A549 (cell line): ENCODE measurements around the gene TMEM186. TPM values are rescaled to one million over a fixed set of nuclear protein-coding genes. Genes with fewer than 3 reads are reported as not detected.

ENCODE experiments used
- ATAC-seq, 2 experiments: fragments of 200-7000 bp in 1 of 2; fragments of >200 bp in 1 of 2; cut with Nextera tagmentation in 1 of 2; cut with Tn5 transposase in 1 of 2; 3 replicates each; pipeline versions ENCODE4 v1.8.0 to v1.9.1; 2018 to 2020; ENCODE audit warnings: mild to moderate bottlenecking in 1 of 2, moderate library complexity in 1 of 2
- CTCF ChIA-PET: fragments of 300-600 bp; sonication (Branson Sonifier 250); formaldehyde crosslinking; extraction: SDS; loops from one replicate; lab custom pipeline; 2021; ENCODE audit warnings: antibody characterized with exemption, inconsistent platforms; lab: Yijun Ruan, JAX
- POLR2A ChIA-PET: fragments of 350-600 bp; formaldehyde crosslinking; extraction: SDS; loops from one replicate; lab custom pipeline; 2021; ENCODE audit warnings: antibody characterized with exemption, inconsistent platforms; lab: Yijun Ruan, JAX
- DNase-seq, 2 experiments: peaks; one replicate each; pipeline versions ENCODE4 v3.0.0 to v3.0.0-alpha.2; 2011 to 2016; ENCODE audit warnings: low read depth in 1 of 2, low spot score in 1 of 2
- FAIRE-seq: peaks from 2 replicates; lab custom pipeline; 2011; peaks lifted over from hg19 to GRCh38; lab: Jason Lieb, UNC
- H3K27ac ChIP-seq, 2 experiments: fragments of >200 bp; sonication (Bioruptor Twin); formaldehyde crosslinking; 3 replicates each; pipeline ENCODE4 v1.5.1; 2016 to 2017
- H3K4me1 ChIP-seq: fragments of >200 bp; sonication (Bioruptor Twin); formaldehyde crosslinking; 3 replicates; pipeline ENCODE4 v1.6.1; 2016
- H3K4me2 ChIP-seq: fragments of >200 bp; sonication (Bioruptor Twin); formaldehyde crosslinking; 3 replicates; pipeline ENCODE4 v1.6.1; 2016
- H3K4me3 ChIP-seq: fragments of >200 bp; sonication (Bioruptor Twin); formaldehyde crosslinking; 3 replicates; pipeline ENCODE4 v1.5.1; 2016
- H3K9me3 ChIP-seq: fragments of >200 bp; sonication (Bioruptor Twin); formaldehyde crosslinking; 3 replicates; pipeline ENCODE4 v1.6.1; 2016
- CBX2 ChIP-seq: fragments of 200-600 bp; sonication (generic); IDR thresholded peaks from 2 replicates; pipeline ENCODE4 v1.6.1; 2016; ENCODE audit warnings: low read depth, mild to moderate bottlenecking, borderline replicate concordance
- CEBPB ChIP-seq, 2 experiments: fragments of >200 bp in 1 of 2; sonication (Bioruptor Twin) in 1 of 2; formaldehyde crosslinking in 1 of 2; IDR thresholded peaks; 2 replicates each; pipeline ENCODE4 v1.6.1; 2012 to 2016
- CHD2 ChIP-seq: fragments of 150-350 bp; IDR thresholded peaks from 2 replicates; pipeline ENCODE4 v1.6.1; 2014; ENCODE audit warnings: low read length; ENCODE audit not compliant: partially characterized antibody
- ESRRA ChIP-seq: fragments of 150-350 bp; IDR thresholded peaks from 2 replicates; pipeline ENCODE4 v1.6.1; 2014; ENCODE audit warnings: mild to moderate bottlenecking, low read length, borderline replicate concordance
- FOSB ChIP-seq: fragments of 250-450 bp; sonication (Bioruptor Pico); IDR thresholded peaks from 2 replicates; pipeline ENCODE4 v1.5.0; 2020; ENCODE audit warnings: mild to moderate bottlenecking, moderate library complexity
- FOXS1 ChIP-seq: fragments of 250-450 bp; sonication (Bioruptor Pico); IDR thresholded peaks from 2 replicates; pipeline ENCODE4 v1.5.0; 2020; ENCODE audit warnings: mild to moderate bottlenecking, moderate library complexity
- HDAC2 ChIP-seq: fragments of 200-600 bp; sonication (generic); IDR thresholded peaks from 2 replicates; pipeline ENCODE4 v1.6.1; 2016
- HEYL ChIP-seq: fragments of 250-450 bp; sonication (Bioruptor Pico); IDR thresholded peaks from 2 replicates; pipeline ENCODE4 v1.8.0; 2021; ENCODE audit warnings: mild to moderate bottlenecking, moderate library complexity
- HOXA7 ChIP-seq: fragments of 250-450 bp; sonication (Bioruptor Pico); IDR thresholded peaks from 2 replicates; pipeline ENCODE4 v1.5.0; 2020; ENCODE audit warnings: mild to moderate bottlenecking, moderate library complexity
- HOXB13 ChIP-seq: fragments of 250-450 bp; sonication (Bioruptor Pico); IDR thresholded peaks from 2 replicates; pipeline ENCODE4 v1.5.0; 2020; ENCODE audit warnings: low read depth, mild to moderate bottlenecking, moderate library complexity
- HOXB5 ChIP-seq: fragments of 250-450 bp; sonication (Bioruptor Pico); IDR thresholded peaks from 2 replicates; pipeline ENCODE4 v1.5.0; 2020; ENCODE audit warnings: mild to moderate bottlenecking, moderate library complexity
- JUN ChIP-seq, 2 experiments: fragments of >200 bp; sonication (Bioruptor Twin); formaldehyde crosslinking; IDR thresholded peaks; 2 replicates in 1 of 2; 3 replicates in 1 of 2; pipeline ENCODE4 v1.6.1; 2016 to 2017
- JUNB ChIP-seq: fragments of >200 bp; sonication (Bioruptor Twin); formaldehyde crosslinking; IDR thresholded peaks from 2 replicates; pipeline ENCODE4 v1.6.1; 2016
- KDM5A ChIP-seq: fragments of 200-600 bp; sonication (generic); IDR thresholded peaks from 2 replicates; pipeline ENCODE4 v1.6.1; 2016; ENCODE audit warnings: antibody characterized with exemption, mild to moderate bottlenecking
- MAFK ChIP-seq: fragments of 450-650 bp; IDR thresholded peaks from 2 replicates; pipeline ENCODE4 v1.6.1; 2014; ENCODE audit not compliant: partially characterized antibody
- MAZ ChIP-seq: fragments of 150-350 bp; IDR thresholded peaks from 2 replicates; pipeline ENCODE4 v1.6.1; 2014; ENCODE audit warnings: antibody characterized with exemption, low read depth, low read length, borderline replicate concordance
- NFE2L2 ChIP-seq: fragments of 150-350 bp; conservative IDR thresholded peaks from 2 replicates; pipeline ENCODE4 v1.6.1; 2014; ENCODE audit warnings: low read length
- NR3C1 ChIP-seq: fragments of >200 bp; sonication (Bioruptor Twin); formaldehyde crosslinking; IDR thresholded peaks from 3 replicates; pipeline ENCODE4 v1.6.1; 2017
- PHF8 ChIP-seq: fragments of 200-600 bp; sonication (generic); IDR thresholded peaks from 2 replicates; pipeline ENCODE4 v1.6.1; 2016; ENCODE audit warnings: low read depth, mild to moderate bottlenecking, antibody characterized with exemption, moderate library complexity, borderline replicate concordance
- POLR2A ChIP-seq: IDR thresholded peaks from 2 replicates; pipeline ENCODE4 v1.6.1; 2012; ENCODE audit warnings: mild to moderate bottlenecking, low read length
- RAD21 ChIP-seq, 2 experiments: fragments of >200 bp in 1 of 2; sonication (Bioruptor Twin) in 1 of 2; formaldehyde crosslinking in 1 of 2; IDR thresholded peaks in 1 of 2; conservative IDR thresholded peaks in 1 of 2; 2 replicates in 1 of 2; 3 replicates in 1 of 2; pipeline ENCODE4 v1.6.1; 2012 to 2018; ENCODE audit warnings: inconsistent platforms in 1 of 2
- RFX5 ChIP-seq: fragments of 450-650 bp; IDR thresholded peaks from 2 replicates; pipeline ENCODE4 v1.7.1; 2014; ENCODE audit warnings: antibody characterized with exemption, mild to moderate bottlenecking, moderate library complexity
- RNF2 ChIP-seq: fragments of 200-600 bp; sonication (generic); IDR thresholded peaks from 2 replicates; pipeline ENCODE4 v1.6.1; 2016; ENCODE audit warnings: low read depth, mild to moderate bottlenecking, antibody characterized with exemption, moderate library complexity, borderline replicate concordance
- SREBF2 ChIP-seq: fragments of 450-650 bp; IDR thresholded peaks from 2 replicates; pipeline ENCODE4 v1.6.1; 2014; ENCODE audit warnings: mild to moderate bottlenecking, moderate library complexity
- TFCP2L1 ChIP-seq: fragments of 250-450 bp; sonication (Bioruptor Pico); IDR thresholded peaks from 2 replicates; pipeline ENCODE4 v1.5.0; 2021; ENCODE audit warnings: mild to moderate bottlenecking
- TP53 ChIP-seq: fragments of 250-450 bp; sonication (Bioruptor Pico); IDR thresholded peaks from 2 replicates; pipeline ENCODE4 v1.5.0; 2021; ENCODE audit warnings: mild to moderate bottlenecking, moderate library complexity
- ZC3H11A ChIP-seq: fragments of 450-650 bp; IDR thresholded peaks from 2 replicates; pipeline ENCODE4 v1.6.1; 2014; ENCODE audit warnings: antibody characterized with exemption, mild to moderate bottlenecking
- ZFP36 ChIP-seq: fragments of 450-650 bp; IDR thresholded peaks from 2 replicates; pipeline ENCODE4 v1.6.1; 2014; ENCODE audit warnings: borderline replicate concordance; ENCODE audit not compliant: partially characterized antibody
- WGBS: methylation state at CpG from one replicate; pipeline ENCODE4 v1.1.6; 2017; ENCODE audit errors: missing lambda C conversion rate; 5-methylcytosine and 5-hydroxymethylcytosine counted together
- polyA plus RNA-seq, 4 experiments: library from polyadenylated mRNA; depleted of rRNA in 3 of 4; stranded (reverse); fragments of >200 nt; fragmentation: RNase III in 1 of 4; extraction: RNeasy Plus Mini Kit Qiagen cat#74134 plus additional on column Dnase treatment in 1 of 4; gene quantifications; 2 replicates in 3 of 4; 3 replicates in 1 of 4; pipeline ENCODE4 v1.2.3, GENCODE V29; 2011 to 2017
- TF ChIP-seq, protein P1 (sequence below): fragments of >200 bp; sonication (Bioruptor Twin); formaldehyde crosslinking; IDR thresholded peaks from 3 replicates; pipeline ENCODE4 v1.6.1; 2016
- TF ChIP-seq, protein P2 (sequence below): fragments of 150-350 bp; IDR thresholded peaks from 2 replicates; pipeline ENCODE4 v1.6.1; 2014; ENCODE audit warnings: low read depth, mild to moderate bottlenecking, low read length

The TMEM186 gene
- polyA plus RNA-seq, 2 of the 4 experiments (the other 2 are of a cell fraction), result 10.9 to 12.7 TPM

DNA sequence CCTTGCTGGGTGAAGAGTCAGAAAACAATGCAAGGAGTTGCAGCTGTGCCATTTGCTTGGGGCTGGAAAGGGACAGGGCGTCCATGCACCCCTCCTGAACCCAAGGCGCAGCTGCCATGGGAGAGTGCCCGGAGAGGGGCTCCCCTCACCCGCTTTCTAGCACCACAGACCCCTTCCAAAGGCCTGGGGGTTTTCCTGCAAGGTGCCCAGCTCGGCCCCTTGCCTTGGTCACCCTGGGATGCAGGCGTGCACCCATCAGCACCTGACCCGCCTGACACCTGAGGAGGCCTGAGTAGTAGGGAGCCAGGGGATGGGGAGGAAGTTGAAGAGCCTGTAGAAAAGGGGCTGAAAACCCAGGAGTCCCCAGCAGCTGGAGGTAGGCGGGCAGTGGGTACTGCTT lies 30.3 kb downstream of the TMEM186 start:
- 43% methylated on average over 5 of the region's 8 CpGs for WGBS
- TF ChIP-seq KDM5A (no peak), ZFP36 (no peak), SREBF2 (no peak), RNF2 (no peak), POLR2A (no peak), JUN (IDR thresholded peaks at IDR 0.05) (no peak), NR3C1 (no peak), ESRRA (no peak), CHD2 (no peak), JUNB (no peak), RFX5 (no peak), TP53 (CRISPR knock-in tag) (no peak), TFCP2L1 (CRISPR knock-in tag) (no peak), FOSB (CRISPR knock-in tag) (no peak), HOXB5 (CRISPR knock-in tag) (no peak), ZC3H11A (no peak)
- TF ChIP-seq, protein P1, sequence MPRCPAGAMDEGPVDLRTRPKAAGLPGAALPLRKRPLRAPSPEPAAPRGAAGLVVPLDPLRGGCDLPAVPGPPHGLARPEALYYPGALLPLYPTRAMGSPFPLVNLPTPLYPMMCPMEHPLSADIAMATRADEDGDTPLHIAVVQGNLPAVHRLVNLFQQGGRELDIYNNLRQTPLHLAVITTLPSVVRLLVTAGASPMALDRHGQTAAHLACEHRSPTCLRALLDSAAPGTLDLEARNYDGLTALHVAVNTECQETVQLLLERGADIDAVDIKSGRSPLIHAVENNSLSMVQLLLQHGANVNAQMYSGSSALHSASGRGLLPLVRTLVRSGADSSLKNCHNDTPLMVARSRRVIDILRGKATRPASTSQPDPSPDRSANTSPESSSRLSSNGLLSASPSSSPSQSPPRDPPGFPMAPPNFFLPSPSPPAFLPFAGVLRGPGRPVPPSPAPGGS, result no peak
- TF ChIP-seq, protein P2, sequence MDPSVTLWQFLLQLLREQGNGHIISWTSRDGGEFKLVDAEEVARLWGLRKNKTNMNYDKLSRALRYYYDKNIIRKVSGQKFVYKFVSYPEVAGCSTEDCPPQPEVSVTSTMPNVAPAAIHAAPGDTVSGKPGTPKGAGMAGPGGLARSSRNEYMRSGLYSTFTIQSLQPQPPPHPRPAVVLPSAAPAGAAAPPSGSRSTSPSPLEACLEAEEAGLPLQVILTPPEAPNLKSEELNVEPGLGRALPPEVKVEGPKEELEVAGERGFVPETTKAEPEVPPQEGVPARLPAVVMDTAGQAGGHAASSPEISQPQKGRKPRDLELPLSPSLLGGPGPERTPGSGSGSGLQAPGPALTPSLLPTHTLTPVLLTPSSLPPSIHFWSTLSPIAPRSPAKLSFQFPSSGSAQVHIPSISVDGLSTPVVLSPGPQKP, result no peak
- H3K4me3 ChIP-seq, result no peak overlapping the region
- H3K4me2 ChIP-seq, result no peak overlapping the region
- H3K27ac ChIP-seq, result no peak overlapping the region
- DNase-seq (no peak), FAIRE-seq (no peak), ATAC-seq (no peak)
- no peaks in the 10 kb centered on the region for H3K9me3 ChIP-seq
- ChIA-PET CTCF (interaction anchor here (0.7 to 1.7 kb wide), 3 partner anchors 17 to 200 kb away, joined by 3 to 6 read pairs (median 3); no protein-coding TSS in a partner anchor), POLR2A (no interaction called here)
- no peaks in the 10 kb centered on the region for H3K4me1 ChIP-seq

DNA sequence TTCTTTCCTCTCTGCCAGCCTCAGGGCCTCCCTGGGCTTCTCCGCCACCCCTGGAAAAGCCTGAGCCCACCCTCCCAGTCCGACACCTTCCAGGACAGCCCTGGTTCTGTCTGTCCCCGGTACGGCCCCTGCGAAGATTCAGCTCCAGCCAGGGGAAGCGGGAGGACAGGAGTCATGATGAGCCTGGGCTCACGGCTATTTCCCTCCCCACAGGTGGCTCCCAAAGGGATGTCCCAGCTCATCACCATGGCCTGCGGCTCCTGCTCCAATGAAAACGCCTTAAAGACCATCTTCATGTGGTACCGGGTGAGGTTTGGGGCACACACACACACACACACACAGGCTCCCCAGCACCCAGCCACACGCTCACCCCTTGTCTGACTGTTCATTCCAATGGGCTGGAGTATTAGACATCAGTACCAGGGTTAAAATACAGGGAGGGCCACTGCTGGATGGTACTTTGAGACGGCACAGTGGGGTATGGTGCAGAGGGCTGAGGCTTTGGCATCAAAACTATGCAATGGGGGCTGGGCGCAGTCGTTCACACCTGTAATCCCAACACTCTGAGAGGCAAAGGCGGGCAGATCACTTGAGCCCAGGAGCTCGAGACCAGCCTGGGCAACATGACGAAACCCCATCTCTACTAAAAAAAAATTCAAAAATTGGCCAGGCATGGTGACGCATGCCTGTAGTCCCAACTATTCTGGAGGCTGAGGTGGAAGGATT lies 32.8 kb downstream of the TMEM186 start:
- Histone ChIP-seq H3K27ac (no peak overlapping the region), H3K4me2 (no peak overlapping the region), H3K9me3 (no peaks in the 10 kb centered on the region), H3K4me1 (no peaks in the 10 kb centered on the region), H3K4me3 (no peak overlapping the region)
- TF ChIP-seq HDAC2, result no peak
- TF ChIP-seq CEBPB (IDR thresholded peaks at IDR 0.05), result no peak
- TF ChIP-seq HEYL, result no peak
- TF ChIP-seq HOXB5 (CRISPR knock-in tag), result no peak
- TF ChIP-seq RFX5, result no peak
- no peak for TF ChIP-seq HOXA7 (CRISPR knock-in tag)
- no peak for TF ChIP-seq FOXS1 (CRISPR knock-in tag)
- TF ChIP-seq HOXB13 (CRISPR knock-in tag), result no peak
- ATAC-seq (peak in 1 of 2 experiments; percentile 35; a peak in 3 of 6 replicates), FAIRE-seq (no peak), DNase-seq (no peak)
- 73% methylated on average over 18 of the region's 18 CpGs for WGBS
- POLR2A ChIA-PET, result no interaction called here
- CTCF ChIA-PET, result interaction anchor here (0.6 to 1.0 kb wide), 5 partner anchors 8 to 376 kb away, joined by 3 to 4 read pairs (median 3); no protein-coding TSS in a partner anchor

DNA sequence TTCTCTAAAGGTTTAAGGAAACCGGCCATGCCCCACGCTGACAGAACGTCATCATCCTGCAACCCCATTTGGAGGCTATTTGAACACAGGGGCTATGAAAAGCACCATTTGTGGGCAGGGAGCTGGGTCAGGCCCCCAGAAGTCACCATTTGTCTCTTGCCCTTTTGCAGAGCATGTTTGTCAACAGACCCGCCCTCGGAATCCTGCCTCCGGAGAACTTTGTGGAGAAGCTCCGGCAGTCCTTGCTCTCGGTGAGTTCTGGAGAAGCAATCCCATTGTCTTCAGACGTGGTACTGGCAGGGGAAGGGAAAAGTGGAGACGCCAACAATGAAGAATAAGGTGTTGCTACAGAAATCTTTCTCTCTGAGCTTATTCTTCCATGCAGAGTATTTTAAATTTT lies 33.5 kb downstream of the TMEM186 start:
- no peak for ATAC-seq
- H3K27ac ChIP-seq, result no peak overlapping the region
- no peak overlapping the region for H3K4me2 ChIP-seq
- POLR2A ChIA-PET, result no interaction called here
- WGBS, result 40% methylated on average over 10 of the region's 10 CpGs
- no peak for FAIRE-seq
- H3K4me1 ChIP-seq, result no peaks in the 10 kb centered on the region
- H3K4me3 ChIP-seq, result no peak overlapping the region
- DNase-seq, result no peak
- CTCF ChIA-PET, result interaction anchor here (0.6 to 1.0 kb wide), 4 partner anchors 9 to 377 kb away, joined by 3 to 4 read pairs (median 4); no protein-coding TSS in a partner anchor
- no peaks in the 10 kb centered on the region for H3K9me3 ChIP-seq
- TF ChIP-seq CBX2 (no peak), RAD21 (conservative IDR thresholded peaks at IDR 0.05 in 1 of 2, IDR thresholded peaks at IDR 0.05 in 1 of 2) (no peak), TP53 (CRISPR knock-in tag) (no peak), HEYL (no peak), POLR2A (no peak), ESRRA (no peak), MAZ (no peak), ZC3H11A (no peak), HOXB5 (CRISPR knock-in tag) (no peak), ZFP36 (no peak), MAFK (no peak), PHF8 (no peak), NFE2L2 (no peak)
- TF ChIP-seq, protein P2, result no peak
